LNCAP (cell line): Measurements from ENCODE around the gene WDR82.

Source experiments
- CTCF ChIP-seq: fragments of 450-650 bp; IDR thresholded peaks from 2 replicates; pipeline ENCODE4 v1.5.1; 2017; ENCODE audit warnings: mild to moderate bottlenecking

Gene WDR82

GRCh38 chr3:52265387-52265786 is 13.1 kb downstream of the WDR82 start:
- TF ChIP-seq CTCF: peak; percentile 29; the same call in 1 of the 2 replicates

- no peak for TF ChIP-seq CTCF
Measured at GRCh38 chr3:52262447-52262846, 16.0 kb downstream of the WDR82 start.

- TF ChIP-seq CTCF: no peak
Measured at GRCh38 chr3:52259448-52259847, 19.0 kb downstream of the WDR82 start.

- TF ChIP-seq CTCF: no peak
Measured at GRCh38 chr3:52259035-52259434, 19.4 kb downstream of the WDR82 start.

- no peak for TF ChIP-seq CTCF
Measured at GRCh38 chr3:52257911-52258310, 20.5 kb downstream of the WDR82 start.

- TF ChIP-seq CTCF: no peak
Measured at GRCh38 chr3:52256622-52257021, 21.8 kb downstream of the WDR82 start.

GRCh38 chr3:52256159-52256558 is 22.3 kb downstream of the WDR82 start:
- TF ChIP-seq CTCF: no peak

- TF ChIP-seq CTCF: no peak
Measured at GRCh38 chr3:52254608-52255007, 23.8 kb downstream of the WDR82 start.
